HepG2 (cell line): ENCODE data around the gene GGT1.

Experiments used
- EP300 ChIP-seq, 3 experiments: sonication (generic) in 1 of 3; formaldehyde crosslinking in 1 of 3; IDR thresholded peaks; 2 replicates each; pipeline versions ENCODE4 v1.5.1 to v1.6.1; 2011 to 2020; ENCODE audit warnings: low read depth in 2 of 3, low read length in 2 of 3, borderline replicate concordance in 1 of 3, improper control_type of control experiment in 1 of 3, mild to moderate bottlenecking in 1 of 3, missing genetic modification reagents in 1 of 3, moderate library complexity in 1 of 3
- MXI1 ChIP-seq: IDR thresholded peaks from 3 replicates; pipeline ENCODE4 v1.6.1; 2012; ENCODE audit warnings: low read depth, low read length, inconsistent platforms, borderline replicate concordance
- PRPF4 ChIP-seq: fragments of 200-400 bp; formaldehyde crosslinking; IDR thresholded peaks from 2 replicates; pipeline ENCODE4 v1.6.1; 2016; ENCODE audit warnings: low read length, low read depth; ENCODE audit not compliant: poor library complexity, severe bottlenecking
- ZNF501 ChIP-seq: sonication (generic); formaldehyde crosslinking; IDR thresholded peaks from 2 replicates; pipeline ENCODE4 v1.5.1; 2020; ENCODE audit warnings: mild to moderate bottlenecking, moderate library complexity, missing genetic modification reagents
- TF ChIP-seq, protein P1 (sequence below): sonication (generic); formaldehyde crosslinking; IDR thresholded peaks from 2 replicates; pipeline ENCODE4 v1.4.0; 2020; ENCODE audit warnings: missing genetic modification reagents, mild to moderate bottlenecking, borderline replicate concordance
- TF ChIP-seq, protein P2 (sequence below): sonication (generic); formaldehyde crosslinking; IDR thresholded peaks from 2 replicates; pipeline ENCODE4 v1.5.0; 2020; ENCODE audit warnings: mild to moderate bottlenecking, missing genetic modification reagents, moderate library complexity
- TF ChIP-seq, protein P3 (sequence below): sonication (generic); formaldehyde crosslinking; conservative IDR thresholded peaks from 2 replicates; pipeline ENCODE4 v1.4.0; 2020; ENCODE audit warnings: missing genetic modification reagents

DNA sequence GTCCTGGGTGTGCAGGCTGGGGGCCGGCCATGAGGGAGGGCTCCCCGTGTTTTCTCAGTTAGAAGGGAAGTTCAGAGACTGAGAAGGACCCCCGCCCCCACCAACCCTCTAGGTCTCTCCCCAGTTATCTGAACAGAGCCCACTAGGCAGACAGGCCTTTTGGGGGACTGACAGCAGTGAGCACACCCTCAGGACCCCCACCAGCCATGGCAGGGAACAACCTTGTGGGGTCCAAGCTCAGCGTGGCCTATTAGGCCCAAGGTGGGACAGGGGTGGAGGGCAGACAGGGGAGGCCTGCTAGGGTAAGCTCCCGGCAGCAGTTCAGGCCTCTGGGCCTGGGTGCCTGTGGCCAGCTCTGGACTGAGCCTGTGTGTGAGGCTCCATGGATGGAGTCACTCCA lies 15.7 kb upstream of the GGT1 start:
- TF ChIP-seq, protein P1, sequence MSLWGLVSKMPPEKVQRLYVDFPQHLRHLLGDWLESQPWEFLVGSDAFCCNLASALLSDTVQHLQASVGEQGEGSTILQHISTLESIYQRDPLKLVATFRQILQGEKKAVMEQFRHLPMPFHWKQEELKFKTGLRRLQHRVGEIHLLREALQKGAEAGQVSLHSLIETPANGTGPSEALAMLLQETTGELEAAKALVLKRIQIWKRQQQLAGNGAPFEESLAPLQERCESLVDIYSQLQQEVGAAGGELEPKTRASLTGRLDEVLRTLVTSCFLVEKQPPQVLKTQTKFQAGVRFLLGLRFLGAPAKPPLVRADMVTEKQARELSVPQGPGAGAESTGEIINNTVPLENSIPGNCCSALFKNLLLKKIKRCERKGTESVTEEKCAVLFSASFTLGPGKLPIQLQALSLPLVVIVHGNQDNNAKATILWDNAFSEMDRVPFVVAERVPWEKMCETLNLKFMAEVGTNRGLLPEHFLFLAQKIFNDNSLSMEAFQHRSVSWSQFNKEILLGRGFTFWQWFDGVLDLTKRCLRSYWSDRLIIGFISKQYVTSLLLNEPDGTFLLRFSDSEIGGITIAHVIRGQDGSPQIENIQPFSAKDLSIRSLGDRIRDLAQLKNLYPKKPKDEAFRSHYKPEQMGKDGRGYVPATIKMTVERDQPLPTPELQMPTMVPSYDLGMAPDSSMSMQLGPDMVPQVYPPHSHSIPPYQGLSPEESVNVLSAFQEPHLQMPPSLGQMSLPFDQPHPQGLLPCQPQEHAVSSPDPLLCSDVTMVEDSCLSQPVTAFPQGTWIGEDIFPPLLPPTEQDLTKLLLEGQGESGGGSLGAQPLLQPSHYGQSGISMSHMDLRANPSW (CRISPR knock-in tag) = no peak
- TF ChIP-seq ZNF501 (CRISPR knock-in tag) = no peak
- TF ChIP-seq MXI1 = no peak
- TF ChIP-seq, protein P2, sequence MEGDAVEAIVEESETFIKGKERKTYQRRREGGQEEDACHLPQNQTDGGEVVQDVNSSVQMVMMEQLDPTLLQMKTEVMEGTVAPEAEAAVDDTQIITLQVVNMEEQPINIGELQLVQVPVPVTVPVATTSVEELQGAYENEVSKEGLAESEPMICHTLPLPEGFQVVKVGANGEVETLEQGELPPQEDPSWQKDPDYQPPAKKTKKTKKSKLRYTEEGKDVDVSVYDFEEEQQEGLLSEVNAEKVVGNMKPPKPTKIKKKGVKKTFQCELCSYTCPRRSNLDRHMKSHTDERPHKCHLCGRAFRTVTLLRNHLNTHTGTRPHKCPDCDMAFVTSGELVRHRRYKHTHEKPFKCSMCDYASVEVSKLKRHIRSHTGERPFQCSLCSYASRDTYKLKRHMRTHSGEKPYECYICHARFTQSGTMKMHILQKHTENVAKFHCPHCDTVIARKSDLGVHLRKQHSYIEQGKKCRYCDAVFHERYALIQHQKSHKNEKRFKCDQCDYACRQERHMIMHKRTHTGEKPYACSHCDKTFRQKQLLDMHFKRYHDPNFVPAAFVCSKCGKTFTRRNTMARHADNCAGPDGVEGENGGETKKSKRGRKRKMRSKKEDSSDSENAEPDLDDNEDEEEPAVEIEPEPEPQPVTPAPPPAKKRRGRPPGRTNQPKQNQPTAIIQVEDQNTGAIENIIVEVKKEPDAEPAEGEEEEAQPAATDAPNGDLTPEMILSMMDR (CRISPR knock-in tag) = no peak
- TF ChIP-seq, protein P3, sequence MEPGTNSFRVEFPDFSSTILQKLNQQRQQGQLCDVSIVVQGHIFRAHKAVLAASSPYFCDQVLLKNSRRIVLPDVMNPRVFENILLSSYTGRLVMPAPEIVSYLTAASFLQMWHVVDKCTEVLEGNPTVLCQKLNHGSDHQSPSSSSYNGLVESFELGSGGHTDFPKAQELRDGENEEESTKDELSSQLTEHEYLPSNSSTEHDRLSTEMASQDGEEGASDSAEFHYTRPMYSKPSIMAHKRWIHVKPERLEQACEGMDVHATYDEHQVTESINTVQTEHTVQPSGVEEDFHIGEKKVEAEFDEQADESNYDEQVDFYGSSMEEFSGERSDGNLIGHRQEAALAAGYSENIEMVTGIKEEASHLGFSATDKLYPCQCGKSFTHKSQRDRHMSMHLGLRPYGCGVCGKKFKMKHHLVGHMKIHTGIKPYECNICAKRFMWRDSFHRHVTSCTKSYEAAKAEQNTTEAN (CRISPR knock-in tag) = no peak
- no peak for TF ChIP-seq PRPF4
- no peak for TF ChIP-seq EP300 (IDR thresholded peaks at IDR 0.05; ENCODE audit: low read depth in 2 of 2, low read length in 2 of 2)
- TF ChIP-seq EP300 (CRISPR knock-in tag; IDR thresholded peaks at IDR 0.05; ENCODE audit: borderline replicate concordance) = no peak
